ENCODE data around the gene BPNT1. TPM values are rescaled to one million over a fixed set of nuclear protein-coding genes. Genes with fewer than 3 reads are reported as not detected.

Gene BPNT1
- total and polyA plus RNA-seq, 2 of the 8 experiments (the other 6 are each of a cell fraction or from before 2014, with no cell fraction given) = 13.2 to 16.3 TPM

DNA sequence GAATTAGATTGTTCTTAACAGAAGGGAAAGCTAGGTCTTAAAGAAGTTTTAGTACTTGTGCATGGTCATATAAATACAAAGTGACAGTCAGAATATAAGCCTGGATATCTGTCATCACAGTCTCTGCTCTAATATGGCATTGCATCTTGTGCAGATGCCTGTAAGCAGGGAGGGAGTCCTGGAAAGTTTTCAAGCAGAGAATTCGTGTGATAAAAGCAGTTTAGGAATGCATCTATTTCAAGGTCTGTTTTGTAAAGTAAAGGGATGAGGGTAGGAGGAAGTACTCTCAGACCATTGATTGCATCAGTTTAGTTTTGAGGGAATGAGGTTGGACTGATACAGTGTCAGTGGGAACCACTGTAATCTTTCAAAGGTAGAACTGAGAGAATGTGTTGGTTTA lies 35.0 kb upstream of the BPNT1 start:
- Histone ChIP-seq H3K23ac (ENCODE audit: insufficient read length) (no peak overlapping the region), H3K4me2 (ENCODE audit: insufficient read depth in 1 of 2, low read depth in 2 of 2, low read length in 2 of 2) (no peak overlapping the region), H4K8ac (ENCODE audit: extremely low read depth, insufficient read depth, low read length) (no peak overlapping the region), H2BK20ac (ENCODE audit: low read length) (no peak overlapping the region), H3K14ac (ENCODE audit: insufficient read length) (no peak overlapping the region), H2BK15ac (ENCODE audit: low read length) (no peak overlapping the region), H3K9me3 (ENCODE audit: insufficient read depth in 2 of 2, low read depth in 1 of 2, low read length in 1 of 2) (no peaks in the 10 kb centered on the region), H3K79me2 (ENCODE audit: control insufficient read depth in 1 of 2, insufficient read depth in 2 of 2, low read length in 2 of 2) (no peaks in the 10 kb centered on the region), H3K79me1 (ENCODE audit: low read depth, low read length) (no peaks in the 10 kb centered on the region; the same call in 1 of the 2 replicates), H3K23me2 (ENCODE audit: low read depth, low read length) (no peaks in the 10 kb centered on the region), H2AK5ac (ENCODE audit: low read depth, low read length) (no peak overlapping the region), H4K20me1 (replicated peaks in 1 of 2; ENCODE audit: control insufficient read depth in 1 of 2, insufficient read depth in 2 of 2, low read length in 2 of 2) (peaks cover 0 to 1% of the 10 kb centered on the region in 2 experiments), H4K5ac (ENCODE audit: insufficient read length, low read depth, low read length) (no peak overlapping the region), H2BK12ac (ENCODE audit: low read depth, low read length) (no peak overlapping the region), H3K18ac (ENCODE audit: extremely low read depth, low read length) (no peak overlapping the region), H2AFZ (ENCODE audit: low read length) (no peak overlapping the region), H3K36me3 (ENCODE audit: control insufficient read depth in 2 of 4, insufficient read depth in 4 of 4, low read length in 3 of 4) (peaks cover 0 to 21% (median 6%) of the 10 kb centered on the region in 4 experiments; a peak in 3 of 8 replicates), H3K27ac (ENCODE audit: low read depth, low read length) (no peak overlapping the region), H3K4ac (replicated peaks; ENCODE audit: insufficient read length, low read depth, low read length) (no peak overlapping the region), H3K9ac (replicated peaks in 1 of 4; ENCODE audit: extremely low read depth in 1 of 4, low read depth in 3 of 4, low read length in 3 of 4) (no peak overlapping the region), H3K4me3 (ENCODE audit: extremely low read depth in 1 of 4, insufficient read depth in 2 of 4, low read depth in 3 of 4, low read length in 4 of 4) (no peak overlapping the region), H3K27me3 (replicated peaks in 1 of 4; ENCODE audit: control insufficient read depth in 3 of 4, extremely low read depth in 1 of 4, insufficient read depth in 3 of 4, low read length in 3 of 4) (no peaks in the 10 kb centered on the region), H3K4me1 (replicated peaks in 1 of 4; ENCODE audit: control insufficient read depth in 3 of 4, insufficient read depth in 4 of 4, low read length in 3 of 4) (peaks cover 0 to 3% (median 0%) of the 10 kb centered on the region in 4 experiments; a peak in 2 of 7 replicates), H4K91ac (replicated peaks; ENCODE audit: insufficient read length, low read length) (no peak overlapping the region), H3K56ac (replicated peaks; ENCODE audit: insufficient read length, low read depth, low read length) (no peak overlapping the region), H2BK120ac (replicated peaks; ENCODE audit: low read depth, low read length) (no peak overlapping the region), H2BK5ac (ENCODE audit: low read depth, low read length) (no peak overlapping the region)
- POLR2A ChIA-PET (ENCODE audit: partially characterized antibody) = interaction anchor here (1.2 kb wide), 1 partner anchor 13 kb away, joined by 3 read pairs; no protein-coding TSS in a partner anchor
- FAIRE-seq (no peak), DNase-seq (ENCODE audit: low read depth in 1 of 2, low spot score in 2 of 2) (no peak)
- WGBS, 2 experiments (ENCODE audit: extremely low coverage in 1 of 2, insufficient coverage in 1 of 2, insufficient read length in 1 of 2, insufficient replicate concordance in 2 of 2, low coverage in 1 of 2, low lambda C conversion rate in 2 of 2, missing lambda C conversion rate in 1 of 2) = 67% methylated on average over 1 of the region's 1 CpG; no CpG with 5 or more reads in 1 of the 2 experiments
- TF ChIP-seq TCF12 (IDR thresholded peaks at IDR 0.05; ENCODE audit: low read depth, low read length) (no peak), YY1 (IDR thresholded peaks at IDR 0.05; ENCODE audit: low read depth, low read length) (no peak)
- TF ChIP-seq, protein P1, sequence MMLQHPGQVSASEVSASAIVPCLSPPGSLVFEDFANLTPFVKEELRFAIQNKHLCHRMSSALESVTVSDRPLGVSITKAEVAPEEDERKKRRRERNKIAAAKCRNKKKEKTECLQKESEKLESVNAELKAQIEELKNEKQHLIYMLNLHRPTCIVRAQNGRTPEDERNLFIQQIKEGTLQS (IDR thresholded peaks at IDR 0.05; ENCODE audit: insufficient read depth, low read depth, low read length) = no peak
- CTCF ChIA-PET (ENCODE audit: partially characterized antibody) = interaction anchor here (0.6 to 4.6 kb wide), 9 partner anchors 9 to 990 kb away, joined by 3 to 38 read pairs (median 3); no protein-coding TSS in a partner anchor
